HG03280 (cell line): ENCODE measurements around the gene ARVCF.
"Not testable (repeated sequence)": the region's sequence is repeated elsewhere in the genome, so short reads cannot be mapped to it uniquely, and the experiment has no call there.

Experiments
- ATAC-seq: cut with Tn5 transposase; IDR thresholded peaks from one replicate; pipeline ENCODE4 v1.9.1; 2021; ENCODE audit warnings: mild to moderate bottlenecking, moderate library complexity; ENCODE audit not compliant: unreplicated experiment

The ARVCF gene

GRCh38 chr22:19941365-19942082 lies 75.1 kb downstream of the ARVCF start, which contains the start of the genes COMT and TXNRD2:
TSS of gene COMT (plus strand) at chr22:19941772. CDS start at chr22:19962527, 20,755 bp downstream.
TSS of gene TXNRD2 (minus strand) at chr22:19941818. CDS start at chr22:19941803, 15 bp downstream.
- no peak for ATAC-seq

GRCh38 chr22:19940536-19941364 lies 75.9 kb downstream of the ARVCF start:
- no peak for ATAC-seq

GRCh38 chr22:19937616-19938473 lies 78.8 kb downstream of the ARVCF start:
- no peak for ATAC-seq

GRCh38 chr22:19936513-19936912 lies 80.1 kb downstream of the ARVCF start:
- ATAC-seq = no peak

GRCh38 chr22:19935123-19935718 lies 81.4 kb downstream of the ARVCF start:
- not testable (repeated sequence) for ATAC-seq

- ATAC-seq = no peak
Measured at GRCh38 chr22:19933341-19934241, 83.0 kb downstream of the ARVCF start.

- ATAC-seq = no peak
Measured at GRCh38 chr22:19932367-19933206, 84.0 kb downstream of the ARVCF start.

- no peak for ATAC-seq
Measured at GRCh38 chr22:19931514-19931913, 85.1 kb downstream of the ARVCF start.

- ATAC-seq = no peak
Measured at GRCh38 chr22:19930551-19931486, 85.8 kb downstream of the ARVCF start.

- ATAC-seq = no peak
Measured at GRCh38 chr22:19929586-19930550, 86.8 kb downstream of the ARVCF start.

- ATAC-seq = no peak
Measured at GRCh38 chr22:19928207-19928606, 88.4 kb downstream of the ARVCF start.

GRCh38 chr22:19927696-19928095 lies 88.9 kb downstream of the ARVCF start:
- no peak for ATAC-seq

- ATAC-seq = not testable (repeated sequence)
Measured at GRCh38 chr22:19926028-19926427, 90.6 kb downstream of the ARVCF start.

GRCh38 chr22:19923914-19924513 lies 92.6 kb downstream of the ARVCF start:
- no peak for ATAC-seq

- no peak for ATAC-seq
Measured at GRCh38 chr22:19921544-19922081, 95.0 kb downstream of the ARVCF start.
